GM19193 (cell line): ENCODE data around the gene ABCA12.

Experiments
- POLR2A ChIP-seq: IDR thresholded peaks from 4 replicates; pipeline ENCODE4 v1.6.1; 2011; ENCODE audit not compliant: insufficient read depth, insufficient read length; ENCODE audit errors: extremely low read depth

Gene ABCA12

DNA sequence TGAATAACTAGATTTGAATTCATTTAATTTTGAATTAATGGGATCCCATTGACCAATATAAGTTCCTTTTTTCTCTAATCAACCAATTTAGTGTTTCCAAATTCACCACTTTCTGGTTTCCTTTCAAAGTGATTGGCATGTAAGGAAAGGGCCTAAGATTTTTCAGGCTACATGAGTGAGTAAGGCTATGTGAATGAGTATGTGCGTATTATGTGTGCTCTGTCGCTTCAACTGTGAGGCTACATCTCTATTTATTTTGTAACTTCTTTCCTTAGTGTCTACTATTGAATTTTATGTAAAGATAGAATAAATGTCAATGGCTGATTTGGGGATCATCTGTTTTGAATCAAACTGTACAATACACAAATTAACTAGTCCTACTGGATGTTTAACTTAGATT is 110.6 kb downstream of the ABCA12 start:
- TF ChIP-seq POLR2A, result no peak

DNA sequence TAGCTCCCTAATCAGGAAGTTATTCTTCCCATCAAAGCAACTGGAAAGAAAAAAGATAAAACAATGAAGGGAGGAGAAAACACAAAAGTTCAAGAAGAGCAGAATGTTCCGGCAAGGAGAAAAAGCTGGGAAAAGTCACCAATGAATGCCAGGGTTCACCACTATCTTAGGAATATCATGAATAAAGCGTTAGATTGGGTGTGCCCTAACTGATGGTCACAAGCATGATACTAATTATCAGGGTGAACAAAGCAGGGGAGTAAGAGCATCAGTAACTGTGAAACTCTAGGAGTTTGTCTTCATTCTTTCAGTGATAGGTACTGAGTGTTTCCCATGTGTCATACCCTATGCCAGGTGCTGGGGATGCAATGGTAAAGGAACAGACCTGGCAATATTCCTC is 115.5 kb downstream of the ABCA12 start:
- no peak for TF ChIP-seq POLR2A

DNA sequence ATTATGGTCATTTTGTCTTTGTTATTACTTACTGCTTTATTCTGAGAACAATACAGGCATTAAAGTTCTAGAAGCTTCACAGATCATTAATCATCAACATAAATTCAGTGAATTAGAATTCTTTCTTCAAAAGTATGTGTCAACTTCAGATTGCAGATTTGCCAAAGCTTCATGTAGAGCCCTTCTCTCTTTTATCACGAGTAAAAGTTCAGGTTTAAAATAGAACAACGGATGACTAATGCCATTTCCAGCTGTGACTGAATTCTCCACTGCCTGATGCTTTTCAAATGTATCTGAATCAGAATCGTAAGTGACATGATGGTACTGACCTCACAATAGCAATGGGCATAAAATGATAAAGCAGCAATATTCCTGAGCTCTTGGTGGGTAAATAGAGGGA is 116.0 kb downstream of the ABCA12 start:
- no peak for TF ChIP-seq POLR2A

DNA sequence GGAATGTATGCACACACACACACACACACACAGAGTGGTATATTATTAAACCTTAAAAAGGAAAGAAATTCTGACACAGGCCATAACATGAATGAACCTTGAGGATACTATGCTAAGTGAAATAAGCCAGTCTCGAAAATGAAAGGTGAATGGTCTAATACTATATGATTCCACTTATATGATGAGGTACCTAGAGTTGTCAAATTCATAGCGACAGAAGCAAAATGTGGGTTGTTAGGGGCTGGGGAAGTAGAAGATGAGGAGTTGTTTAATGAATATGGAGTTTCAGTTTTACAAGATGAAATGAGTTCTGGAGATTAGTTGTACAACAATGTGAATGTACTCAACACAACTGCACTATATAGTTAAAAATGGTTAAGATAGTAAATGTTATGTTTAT is 118.1 kb downstream of the ABCA12 start:
- TF ChIP-seq POLR2A, result no peak

DNA sequence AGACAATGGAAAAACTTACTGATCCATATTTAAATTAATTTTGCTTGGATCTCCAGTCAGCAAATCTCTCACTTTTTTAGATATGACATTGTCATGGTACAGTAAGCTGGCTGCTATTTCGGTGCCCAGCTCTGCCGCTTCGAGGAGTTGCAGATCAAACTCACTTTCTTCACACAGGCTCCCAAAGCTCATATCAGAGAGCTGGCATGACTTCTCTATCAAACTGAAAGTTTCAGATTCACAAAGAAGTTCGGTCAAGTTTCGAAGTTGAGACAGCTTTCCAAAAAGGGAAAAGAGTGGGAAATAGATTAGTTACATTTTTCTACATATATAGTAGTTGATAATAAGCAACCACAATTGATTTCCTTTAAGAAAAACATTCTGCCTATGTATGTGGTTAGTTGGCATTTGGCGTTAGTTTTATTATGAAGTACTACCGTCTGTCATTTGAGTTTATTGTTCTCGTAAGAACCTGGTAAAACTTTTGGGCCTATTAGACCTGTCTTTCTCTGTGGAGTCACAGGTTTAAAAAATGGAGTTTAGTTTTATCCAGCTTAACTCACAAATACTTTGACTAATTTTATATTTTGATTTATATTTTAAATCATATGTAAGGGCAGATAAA is 118.8 kb downstream of the ABCA12 start:
- TF ChIP-seq POLR2A, result no peak

DNA sequence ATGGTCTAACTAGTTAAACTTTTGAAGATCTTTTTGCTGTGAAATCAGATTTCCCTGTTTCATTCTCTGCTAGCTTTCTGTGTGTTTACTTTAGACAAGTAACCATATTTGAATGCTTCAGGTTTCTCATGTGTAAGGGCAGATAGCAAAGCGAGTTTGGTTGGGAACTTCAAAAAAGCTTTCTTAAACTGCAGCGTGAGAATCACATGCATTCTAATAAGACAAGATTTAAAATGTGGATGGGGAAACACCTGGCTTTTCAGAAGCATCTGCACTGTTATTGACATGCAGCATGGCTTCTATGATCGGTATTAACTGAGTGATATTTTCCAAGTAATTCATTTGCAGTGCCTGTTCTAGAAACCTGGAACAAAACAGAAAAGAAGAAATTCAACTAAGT is 119.3 kb downstream of the ABCA12 start:
- no peak for TF ChIP-seq POLR2A

DNA sequence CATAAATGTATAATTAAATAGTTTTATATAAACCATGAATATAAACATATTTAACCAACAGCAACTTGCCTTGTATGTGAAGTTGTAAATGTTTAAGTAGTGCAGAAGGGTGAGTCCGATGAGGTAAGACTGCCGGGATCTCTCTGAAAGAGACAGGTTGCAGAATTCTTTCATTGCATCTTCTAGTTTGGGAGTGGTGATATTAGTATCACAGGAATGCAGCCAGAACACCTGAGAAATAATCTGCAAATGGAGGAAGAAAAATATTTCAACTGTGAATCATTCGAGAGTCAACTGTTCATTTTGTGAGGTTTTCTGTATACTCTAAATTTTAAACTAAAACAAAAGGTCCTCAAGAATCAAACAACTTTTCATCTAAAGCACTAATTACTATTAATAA is 123.0 kb downstream of the ABCA12 start:
- no peak for TF ChIP-seq POLR2A

DNA sequence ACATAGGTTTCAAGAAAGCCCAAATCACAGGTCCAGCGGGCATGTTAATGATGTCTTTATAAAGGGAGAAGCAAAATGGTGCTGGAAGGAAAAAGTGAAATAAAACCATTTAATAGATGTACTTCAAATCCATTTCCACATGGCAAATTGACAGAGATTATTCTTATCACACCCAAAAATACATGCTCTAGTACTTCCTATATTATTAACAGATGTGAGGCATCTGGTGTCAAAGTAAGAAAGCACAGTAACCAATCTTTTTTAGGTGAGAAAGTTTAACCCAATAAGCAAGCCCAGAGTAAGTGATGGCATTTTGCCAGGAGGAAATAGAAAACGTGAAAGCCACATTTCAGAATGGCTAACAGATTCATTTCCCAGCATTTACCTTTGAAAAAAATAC is 128.0 kb downstream of the ABCA12 start:
- TF ChIP-seq POLR2A, result no peak

DNA sequence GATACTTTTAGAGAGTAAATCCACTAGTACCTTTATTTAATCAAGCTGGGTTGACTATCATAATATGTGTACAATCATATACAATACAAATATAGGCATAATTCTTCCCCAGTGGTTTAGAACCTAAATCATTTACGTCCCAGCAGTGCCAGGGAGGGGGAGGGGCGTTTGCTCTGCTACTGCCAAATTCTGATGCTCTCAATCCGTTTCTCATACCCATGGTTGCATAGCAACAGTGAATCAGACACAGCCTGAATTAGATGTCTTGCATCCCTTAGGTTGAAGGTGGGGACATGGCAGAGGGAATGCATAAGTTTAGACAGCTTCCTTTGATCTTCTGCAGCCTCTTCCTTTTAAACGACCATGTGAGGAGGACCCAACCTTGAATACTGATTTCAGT is 135.4 kb downstream of the ABCA12 start:
- TF ChIP-seq POLR2A, result no peak

DNA sequence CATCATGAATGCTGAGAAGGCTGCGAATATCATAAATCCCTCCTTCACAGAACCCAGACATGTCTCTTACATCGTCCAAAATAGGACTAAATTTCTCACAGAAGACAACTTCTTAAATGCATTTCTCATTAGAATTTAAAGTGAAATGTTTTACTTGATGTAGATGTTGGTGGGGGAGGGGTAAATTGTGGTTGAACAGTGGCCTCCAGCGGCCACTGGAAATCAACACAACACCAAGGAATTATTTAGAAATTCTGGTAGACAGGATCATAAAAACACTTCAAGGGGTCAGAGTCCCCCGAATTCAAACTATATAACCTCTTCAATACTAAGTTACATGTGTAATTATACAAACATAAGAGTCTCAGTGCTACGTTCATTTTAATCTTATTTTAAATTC is 135.9 kb downstream of the ABCA12 start:
- no peak for TF ChIP-seq POLR2A

DNA sequence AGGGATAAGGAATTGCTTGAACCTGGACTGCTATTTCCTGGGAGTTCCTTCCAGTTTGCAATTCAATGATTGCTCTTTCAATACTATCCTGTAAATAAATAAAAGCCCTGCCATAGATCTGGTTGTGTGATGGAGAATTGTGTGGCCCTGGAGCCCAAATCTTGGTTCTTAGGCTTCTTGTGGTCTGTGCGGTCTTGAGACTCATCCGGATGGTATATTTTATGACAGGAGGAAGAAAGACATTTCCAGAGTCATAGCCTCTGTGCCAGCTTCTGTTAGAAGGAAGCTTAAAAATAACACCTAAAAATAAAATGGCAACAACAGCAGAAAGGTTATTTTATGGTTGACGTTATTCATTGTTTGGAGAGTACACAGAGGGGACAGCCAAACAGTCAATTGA is 137.7 kb downstream of the ABCA12 start:
- no peak for TF ChIP-seq POLR2A

DNA sequence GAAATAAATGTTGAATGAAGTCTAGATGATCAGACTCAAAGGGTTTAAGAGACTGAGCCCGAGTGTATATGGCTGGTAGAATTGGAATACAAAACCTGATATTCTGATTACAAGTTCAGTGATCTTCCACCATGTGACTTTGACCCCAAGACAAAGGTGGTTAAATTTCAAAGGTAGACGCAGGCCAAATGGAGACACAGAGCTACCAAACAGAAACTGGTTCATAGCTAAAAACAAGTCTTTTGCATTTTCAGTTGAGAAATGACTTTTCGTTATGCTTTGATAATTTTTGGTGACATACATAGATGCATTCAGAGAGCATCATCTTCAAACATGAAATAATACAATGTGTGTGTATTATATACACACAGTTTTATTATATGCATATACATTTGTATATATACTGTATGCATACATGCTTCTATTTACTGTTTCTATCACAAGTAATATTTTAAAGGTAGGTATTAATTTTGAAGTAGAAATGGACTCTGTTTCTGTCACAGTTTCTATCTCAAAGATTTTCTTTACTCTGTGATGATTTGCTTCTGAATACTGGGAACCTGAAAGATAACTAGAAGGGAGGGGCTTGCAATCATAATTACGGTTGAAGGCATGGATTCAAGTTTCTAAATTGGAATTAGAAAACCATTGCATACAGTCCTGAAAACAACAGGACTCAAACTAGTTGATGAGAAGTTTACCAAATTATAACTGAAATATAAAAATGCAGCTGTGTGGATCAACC is 142.3 kb downstream of the ABCA12 start:
- TF ChIP-seq POLR2A, result no peak

DNA sequence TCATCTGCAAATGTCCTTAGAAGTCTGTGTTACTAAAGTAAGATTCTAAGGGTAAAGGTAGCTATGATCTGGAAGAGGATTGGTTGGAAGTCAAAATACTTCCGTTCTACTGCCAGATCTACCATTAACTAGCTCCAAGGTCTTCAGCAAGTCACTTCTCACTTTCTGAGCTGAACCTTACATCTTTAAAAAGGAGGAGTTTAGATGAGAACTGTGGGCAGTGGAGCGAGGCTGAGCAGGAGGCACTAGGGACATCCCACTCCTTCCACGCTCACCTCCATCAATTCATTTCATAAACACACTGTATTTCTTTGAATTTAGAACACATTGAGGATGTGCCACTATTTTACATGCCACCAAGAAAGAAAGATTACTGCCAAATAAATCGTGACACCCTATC is 143.0 kb downstream of the ABCA12 start:
- TF ChIP-seq POLR2A, result peak; percentile 18

DNA sequence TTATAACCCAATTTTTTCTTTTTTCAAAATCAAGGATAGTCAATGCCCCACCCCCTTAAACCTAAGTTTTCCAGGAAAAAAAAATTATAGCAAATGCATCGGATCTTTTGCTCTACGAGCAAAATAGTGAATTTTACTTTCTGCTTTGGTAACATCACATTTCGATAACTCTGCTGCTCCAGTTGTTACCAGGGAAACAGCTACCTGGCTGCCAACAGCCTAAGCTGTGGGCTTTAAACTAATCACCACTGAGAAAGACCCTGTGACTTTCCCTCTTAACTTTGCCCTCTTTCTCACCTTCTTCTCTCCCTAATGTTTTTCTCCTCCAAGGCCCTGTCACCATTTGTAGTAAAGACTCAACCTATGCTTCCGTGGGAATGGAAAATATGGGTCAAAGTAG is 145.5 kb downstream of the ABCA12 start:
- no peak for TF ChIP-seq POLR2A

DNA sequence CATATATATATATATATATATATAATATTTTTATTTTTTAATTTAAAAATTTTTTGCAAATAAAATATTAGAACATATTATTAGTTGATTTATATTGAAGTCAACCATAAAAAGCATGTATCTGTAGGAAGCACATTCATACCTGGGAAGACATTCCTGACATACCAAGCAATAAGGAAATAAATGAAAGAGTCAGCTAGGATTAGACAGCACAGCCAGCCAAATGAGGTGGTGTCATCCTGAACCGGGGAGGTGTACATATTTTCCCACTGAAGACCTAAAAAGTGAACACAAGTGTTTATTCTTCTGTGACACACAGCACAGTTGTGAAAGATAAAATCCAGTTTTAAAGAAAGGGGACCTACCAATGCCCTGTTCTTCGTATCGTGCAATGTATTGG is 149.2 kb downstream of the ABCA12 start:
- no peak for TF ChIP-seq POLR2A

DNA sequence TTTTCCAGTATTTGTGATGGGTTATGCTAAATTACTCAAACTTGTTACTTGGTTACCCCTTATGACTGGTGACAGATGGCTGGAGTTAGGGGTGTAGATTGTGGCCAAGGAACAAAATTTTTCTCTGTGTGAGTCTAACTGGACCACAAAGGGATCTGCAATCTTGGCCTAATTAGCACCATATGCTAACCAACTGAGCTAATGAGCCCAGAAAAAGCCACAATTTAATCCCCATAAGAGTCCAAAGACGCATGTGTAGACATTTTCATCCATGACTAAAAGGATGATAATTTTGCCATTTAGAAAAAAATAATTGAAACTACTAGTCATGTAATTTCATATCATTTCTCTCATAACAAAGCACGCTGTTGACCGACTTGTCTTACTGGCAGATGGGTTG is 151.2 kb downstream of the ABCA12 start:
- TF ChIP-seq POLR2A, result no peak
